Measurements from ENCODE around the gene ADORA2A. TPM values are rescaled to one million over a fixed set of nuclear protein-coding genes. Genes with fewer than 3 reads are reported as not detected.

The ADORA2A gene
- total RNA-seq, 1 experiment from 2014 or later, result 2.9 TPM

DNA sequence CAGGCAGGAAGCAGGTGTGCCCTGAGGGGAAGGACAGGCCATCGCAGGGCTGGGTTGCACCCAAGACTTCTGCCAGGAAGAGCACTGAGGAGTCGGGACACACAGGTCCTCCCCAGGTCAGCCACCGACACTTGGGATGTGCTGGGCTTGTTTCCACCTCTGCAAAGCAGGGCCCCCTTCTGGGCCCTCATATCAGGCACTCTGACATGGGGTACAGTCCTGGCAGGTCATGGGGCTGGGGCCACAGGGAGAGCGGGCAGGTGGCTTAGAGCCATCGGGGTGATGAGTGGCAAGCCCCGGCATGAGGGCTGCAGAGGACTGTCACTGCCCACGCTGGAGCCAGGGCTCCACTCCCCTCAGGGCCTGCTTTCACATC, 7.9 kb upstream of the ADORA2A start:
- Mint-ChIP-seq H3K36me3 (ENCODE audit: insufficient read depth, unreplicated experiment) (peaks cover 42% of the 10 kb centered on the region), H3K27ac (ENCODE audit: unreplicated experiment) (no peak overlapping the region), H3K4me3 (ENCODE audit: low read depth, unreplicated experiment) (no peak overlapping the region), H3K27me3 (ENCODE audit: unreplicated experiment) (peaks cover 15% of the 10 kb centered on the region), H3K4me1 (ENCODE audit: low read depth, unreplicated experiment) (no peaks in the 10 kb centered on the region), H3K9me3 (ENCODE audit: low read depth, unreplicated experiment) (no peaks in the 10 kb centered on the region)
- no peak for TF ChIP-seq CTCF (IDR thresholded peaks at IDR 0.05; ENCODE audit: unreplicated experiment)
- intact Hi-C loops (cut with micrococcal nuclease; ENCODE audit: unreplicated experiment), result no loop called here
- CTCF ChIA-PET, result interaction anchor here (1.7 kb wide), 1 partner anchor 17 kb away, joined by 3 read pairs; no protein-coding TSS in a partner anchor
- DNase-seq, result no peak
- BruUV-seq (replicated peaks), result no TSS peak

DNA sequence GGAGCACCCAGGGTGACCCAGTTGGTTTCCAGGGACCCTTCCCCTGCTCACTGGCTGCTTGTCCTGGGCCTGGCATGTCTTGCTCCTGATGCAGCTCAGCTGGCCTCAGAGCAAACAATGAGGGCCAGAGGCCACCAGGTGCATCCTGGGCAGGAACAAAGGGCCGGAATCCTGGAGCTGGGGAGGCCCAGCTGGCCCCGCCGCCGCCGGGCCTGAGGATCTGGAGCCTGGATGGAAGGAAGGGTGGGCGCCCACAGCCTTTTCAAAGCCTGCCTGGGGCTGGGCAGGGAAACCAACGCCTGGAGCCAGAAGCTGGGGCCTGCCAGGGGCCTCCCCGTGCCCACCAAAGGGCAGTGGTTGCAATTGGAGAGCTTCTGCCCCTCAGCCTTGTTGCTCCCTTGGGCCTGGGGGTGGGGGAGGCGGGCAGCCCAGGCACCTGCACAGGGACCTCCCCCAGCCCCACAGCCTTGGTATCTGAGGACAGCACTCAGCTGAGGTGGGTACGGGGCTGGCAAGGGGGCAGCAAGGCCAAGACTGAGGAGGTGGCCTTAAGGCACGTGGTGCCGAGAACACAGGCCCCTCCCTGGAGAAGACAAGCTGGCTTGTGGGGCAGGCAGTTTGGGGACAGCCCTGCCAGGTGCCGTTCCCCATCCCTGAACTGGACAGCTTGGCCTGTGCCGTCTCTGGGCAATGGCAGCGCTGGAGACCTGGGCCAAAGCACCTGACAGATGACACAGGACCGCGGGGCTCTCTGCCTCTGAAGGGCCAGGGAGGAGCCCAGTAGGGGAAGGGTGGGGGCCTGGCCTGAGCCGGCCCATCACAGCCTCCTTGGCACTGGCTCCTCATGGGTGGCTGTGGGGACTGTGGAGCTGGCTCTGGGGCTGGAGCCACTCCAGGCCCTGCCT, 7.1 kb upstream of the ADORA2A start:
- H3K4me3 Mint-ChIP-seq (ENCODE audit: low read depth, unreplicated experiment), result no peak overlapping the region
- intact Hi-C loops (cut with micrococcal nuclease; ENCODE audit: unreplicated experiment), result no loop called here
- CTCF ChIA-PET, result interaction anchor here (1.0 kb wide), 1 partner anchor 10 kb away, joined by 3 read pairs; no protein-coding TSS in a partner anchor
- H3K9me3 Mint-ChIP-seq (ENCODE audit: low read depth, unreplicated experiment), result no peaks in the 10 kb centered on the region
- TF ChIP-seq CTCF (IDR thresholded peaks at IDR 0.05; ENCODE audit: unreplicated experiment), result no peak
- no TSS peak for BruUV-seq (replicated peaks)
- peaks cover 22% of the 10 kb centered on the region for H3K27me3 Mint-ChIP-seq (ENCODE audit: unreplicated experiment)
- no peak for DNase-seq
- H3K27ac Mint-ChIP-seq (ENCODE audit: unreplicated experiment), result no peak overlapping the region
- no peaks in the 10 kb centered on the region for H3K4me1 Mint-ChIP-seq (ENCODE audit: low read depth, unreplicated experiment)
- H3K36me3 Mint-ChIP-seq (ENCODE audit: insufficient read depth, unreplicated experiment), result peaks cover 36% of the 10 kb centered on the region

- Mint-ChIP-seq H3K9me3 (ENCODE audit: low read depth, unreplicated experiment) (no peaks in the 10 kb centered on the region), H3K4me1 (ENCODE audit: low read depth, unreplicated experiment) (no peaks in the 10 kb centered on the region), H3K4me3 (ENCODE audit: low read depth, unreplicated experiment) (no peak overlapping the region), H3K27me3 (ENCODE audit: unreplicated experiment) (peaks cover 29% of the 10 kb centered on the region), H3K27ac (ENCODE audit: unreplicated experiment) (no peak overlapping the region), H3K36me3 (ENCODE audit: insufficient read depth, unreplicated experiment) (peaks cover 32% of the 10 kb centered on the region)
- no peak for DNase-seq
- CTCF ChIA-PET, result interaction anchor here (1.6 to 2.2 kb wide), 3 partner anchors 82 to 101 kb away, joined by 6 to 13 read pairs (median 9); no protein-coding TSS in a partner anchor
- no TSS peak for BruUV-seq (replicated peaks)
- intact Hi-C loops (cut with micrococcal nuclease; ENCODE audit: unreplicated experiment), result loop anchor here (1.0 kb wide), 2 partner anchors 82 to 100 kb away; no protein-coding TSS in a partner anchor
- no peak for TF ChIP-seq CTCF (IDR thresholded peaks at IDR 0.05; ENCODE audit: unreplicated experiment)
These were observed 6.4 kb upstream of the ADORA2A start for GRCh38 chr22:24420977-24421343.

GRCh38 chr22:24421428-24421931, 5.9 kb upstream of the ADORA2A start:
- H3K4me3 Mint-ChIP-seq (ENCODE audit: low read depth, unreplicated experiment), result no peak overlapping the region
- no TSS peak for BruUV-seq (replicated peaks)
- peaks cover 34% of the 10 kb centered on the region for H3K27me3 Mint-ChIP-seq (ENCODE audit: unreplicated experiment)
- CTCF ChIA-PET, result interaction anchor here (0.7 to 2.2 kb wide), 5 partner anchors 19 to 100 kb away, joined by 3 to 13 read pairs (median 6); no protein-coding TSS in a partner anchor
- no peak overlapping the region for H3K27ac Mint-ChIP-seq (ENCODE audit: unreplicated experiment)
- H3K4me1 Mint-ChIP-seq (ENCODE audit: low read depth, unreplicated experiment), result no peaks in the 10 kb centered on the region
- peak; percentile 44 for TF ChIP-seq CTCF (IDR thresholded peaks at IDR 0.05; ENCODE audit: unreplicated experiment)
- intact Hi-C loops (cut with micrococcal nuclease; ENCODE audit: unreplicated experiment), result loop anchor here (1.0 kb wide), 2 partner anchors 82 to 100 kb away; no protein-coding TSS in a partner anchor
- H3K9me3 Mint-ChIP-seq (ENCODE audit: low read depth, unreplicated experiment), result no peaks in the 10 kb centered on the region
- H3K36me3 Mint-ChIP-seq (ENCODE audit: insufficient read depth, unreplicated experiment), result peaks cover 31% of the 10 kb centered on the region
- DNase-seq, result peak; percentile 49

Measured in Calu3 (cell line).